Left ventricle myocardium superior (tissue), 1 donor: Measurements from ENCODE around the gene ZNF423. TPM values are rescaled to one million over a fixed set of nuclear protein-coding genes. Genes with fewer than 3 reads are reported as not detected.
A peak's percentile ranks its signal among the peaks of the same experiment; 100 is the strongest.

Experiments
- ATAC-seq: fragments of 200-7000 bp; cut with Tn5 transposase; one replicate; pipeline ENCODE4 v1.9.1; 2020; ENCODE audit warnings: mild to moderate bottlenecking, moderate library complexity
- DNase-seq: peaks from one replicate; pipeline ENCODE4 v3.0.0-alpha.2; 2020
- intact Hi-C: fragments of 100-400 bp; cut with micrococcal nuclease; formaldehyde crosslinking; loops from one replicate; pipeline ENCODE4 v1.11.0; 2022
- total RNA-seq: library from RNA; stranded (reverse); fragmentation: NEBNext Ultra II Directional; extraction: Animal tissue kit (Norgen Biotek cat#: 25700); gene quantifications from one replicate; pipeline ENCODE4 v1.2.1, GENCODE V29; 2021
- donor health status: DM: no; HTN: yes; CAD: no; lungs with severe emphysema.

The ZNF423 gene
- total RNA-seq, 1 donor from 2014 or later, result 7.8 TPM

DNA sequence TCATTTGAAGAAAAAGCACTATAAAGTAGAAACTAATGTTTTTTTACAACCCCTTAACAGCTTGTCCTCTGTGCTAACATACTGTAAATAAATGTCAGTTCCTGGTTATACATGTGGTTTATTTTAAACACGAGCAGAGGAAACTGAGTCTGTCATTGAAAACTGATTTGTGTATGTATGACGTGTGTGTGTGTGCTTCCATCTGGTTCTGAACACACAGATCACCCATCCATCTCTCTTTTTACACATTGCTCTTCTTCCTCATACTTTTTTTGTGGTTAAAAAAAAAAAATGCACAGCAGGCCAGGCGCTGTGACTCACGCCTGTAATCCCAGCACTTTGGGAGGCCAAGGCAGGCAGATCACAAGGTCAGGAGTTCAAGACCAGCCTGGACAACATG lies 49.5 kb downstream of the ZNF423 start:
- intact Hi-C loops, result no loop called here
- ATAC-seq (no peak), DNase-seq (no peak)

DNA sequence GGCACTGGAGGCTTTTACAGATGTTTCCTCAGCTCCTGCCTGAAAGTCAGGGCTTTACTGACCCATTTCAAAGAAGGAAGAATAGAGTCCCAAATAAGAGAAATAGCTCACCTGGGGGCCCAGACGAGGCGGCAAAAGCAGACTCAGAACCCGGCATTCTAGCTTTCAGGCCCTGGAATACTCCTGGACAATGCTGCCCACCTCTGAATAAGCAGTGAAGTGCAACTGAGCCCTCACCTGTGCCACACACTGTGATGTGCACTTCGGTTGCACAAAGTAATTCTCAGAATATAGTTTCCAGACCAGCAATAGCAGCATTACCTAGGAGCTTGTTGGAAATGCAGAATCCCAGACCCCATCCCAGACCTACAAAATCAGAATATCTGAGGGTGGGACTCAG lies 54.6 kb downstream of the ZNF423 start:
- no peak for DNase-seq
- intact Hi-C loops, result no loop called here
- ATAC-seq, result no peak

DNA sequence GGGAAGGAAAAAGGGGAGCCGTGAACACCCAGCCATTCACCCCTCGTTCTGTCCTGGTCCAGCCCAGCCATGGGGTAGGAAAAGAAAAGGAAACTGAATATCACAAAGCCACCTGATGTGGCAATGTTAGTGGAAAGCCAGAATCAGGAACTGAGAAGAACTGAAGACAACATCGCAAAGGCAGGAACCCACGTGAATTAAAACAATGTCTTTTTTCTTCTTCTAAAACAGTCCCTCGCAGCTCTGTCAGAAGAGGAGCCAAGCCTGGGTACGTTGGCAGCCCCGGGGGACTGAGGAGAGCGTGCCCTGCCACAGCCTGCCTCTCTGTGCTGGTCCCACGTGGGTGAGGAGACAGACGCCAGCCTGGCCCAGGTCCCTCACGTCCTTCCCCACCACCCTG lies 55.0 kb downstream of the ZNF423 start:
- no peak for DNase-seq
- no peak for ATAC-seq
- intact Hi-C loops, result no loop called here

DNA sequence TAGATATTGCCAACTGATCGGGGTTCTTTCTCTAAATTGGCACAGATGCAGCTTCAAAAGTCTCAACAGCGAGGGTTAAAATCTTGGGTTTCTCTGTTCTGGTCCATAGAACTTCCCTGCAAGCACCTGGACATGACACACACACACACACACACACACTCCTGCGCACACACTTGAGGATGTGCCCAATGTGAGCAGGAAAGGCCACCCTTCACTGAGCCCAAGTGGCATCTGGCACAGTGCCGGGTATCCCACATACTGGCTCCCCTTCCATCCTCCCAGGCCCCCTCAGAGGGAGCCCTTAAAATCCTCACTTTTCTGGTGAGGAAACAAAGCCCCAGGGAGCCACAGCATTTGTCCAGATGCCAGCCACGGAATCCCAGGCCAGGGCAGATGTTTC lies 55.5 kb downstream of the ZNF423 start:
- intact Hi-C loops, result no loop called here
- no peak for ATAC-seq
- no peak for DNase-seq

DNA sequence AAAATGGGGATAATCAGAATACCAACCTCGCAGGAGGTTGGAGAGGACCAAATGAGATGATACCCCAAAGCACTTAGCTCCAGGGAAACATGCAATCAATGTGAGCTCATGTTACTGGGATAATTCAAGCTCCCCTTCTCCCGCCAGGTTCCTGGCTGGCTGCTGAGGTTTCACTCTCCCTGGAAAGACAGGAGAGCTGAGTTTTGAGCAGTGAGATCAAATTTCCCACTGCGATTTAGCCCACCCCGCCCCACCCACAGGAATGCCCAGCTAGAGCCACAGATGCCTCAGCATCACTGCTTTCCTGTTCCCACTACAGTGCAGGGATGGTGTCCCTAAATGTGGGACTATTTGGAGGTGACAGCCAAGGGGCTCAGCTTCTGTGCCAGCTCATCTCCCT lies 56.7 kb downstream of the ZNF423 start:
- DNase-seq, result no peak
- intact Hi-C loops, result no loop called here
- ATAC-seq, result no peak

DNA sequence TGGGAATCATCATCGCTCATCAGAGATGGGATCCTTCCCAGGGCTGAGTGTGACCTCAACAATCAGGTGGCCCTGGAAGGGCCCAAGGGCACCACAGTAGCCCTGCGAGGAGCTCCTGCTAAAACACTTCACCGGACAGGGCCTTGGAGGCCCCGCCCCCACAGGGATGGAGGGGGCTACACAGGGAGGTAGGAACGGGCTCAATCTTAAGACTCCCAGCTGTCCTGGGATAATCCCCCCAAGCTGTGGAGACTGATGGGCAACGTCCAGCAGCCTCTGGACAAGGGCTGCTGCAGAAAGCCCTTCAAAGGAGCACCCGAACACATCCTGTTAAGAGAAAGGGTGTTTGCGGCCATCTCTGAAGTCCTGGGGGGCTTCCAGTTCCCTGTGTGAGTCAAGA lies 60.4 kb downstream of the ZNF423 start:
- intact Hi-C loops, result no loop called here
- no peak for ATAC-seq
- no peak for DNase-seq

DNA sequence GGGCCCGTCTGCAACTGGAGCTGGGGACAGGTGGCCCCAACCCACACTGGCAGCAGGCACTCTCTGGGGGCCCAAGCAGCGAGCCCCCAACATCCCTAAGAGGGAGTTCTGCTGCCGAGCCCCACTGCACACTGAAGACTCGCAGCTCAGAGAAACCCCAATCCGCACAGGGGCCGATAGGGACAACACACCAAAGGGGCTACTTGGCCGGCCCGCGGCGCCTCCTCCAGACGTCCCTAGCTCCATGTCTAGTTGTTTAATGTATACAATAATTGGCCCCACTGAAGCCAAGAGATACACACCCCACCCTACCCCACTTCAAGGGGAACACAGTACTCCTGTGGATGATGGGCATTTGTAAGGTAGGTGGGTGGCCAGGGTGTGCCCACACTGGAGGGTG lies 62.7 kb downstream of the ZNF423 start:
- DNase-seq (no peak), ATAC-seq (no peak)
- intact Hi-C loops, result no loop called here

DNA sequence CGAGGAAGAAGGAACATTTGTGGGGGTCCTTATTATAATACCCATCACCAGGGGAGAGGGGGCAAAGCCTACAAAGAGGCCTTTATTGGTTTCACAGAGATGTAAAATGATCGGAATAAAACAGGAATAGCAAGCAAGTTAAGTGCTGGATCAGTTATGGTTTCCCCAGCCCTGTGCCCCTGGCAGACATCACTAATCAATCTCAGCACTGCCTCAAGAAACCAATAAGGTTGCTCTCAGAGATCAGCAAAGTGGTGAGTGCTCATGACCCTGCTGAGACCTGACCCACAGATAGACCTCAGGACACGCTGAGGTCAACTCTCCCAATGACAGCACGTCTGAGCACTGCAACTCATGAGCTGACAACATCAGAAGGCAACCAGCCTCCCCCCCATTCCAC lies 66.3 kb downstream of the ZNF423 start:
- intact Hi-C loops, result no loop called here
- no peak for DNase-seq
- ATAC-seq, result no peak

DNA sequence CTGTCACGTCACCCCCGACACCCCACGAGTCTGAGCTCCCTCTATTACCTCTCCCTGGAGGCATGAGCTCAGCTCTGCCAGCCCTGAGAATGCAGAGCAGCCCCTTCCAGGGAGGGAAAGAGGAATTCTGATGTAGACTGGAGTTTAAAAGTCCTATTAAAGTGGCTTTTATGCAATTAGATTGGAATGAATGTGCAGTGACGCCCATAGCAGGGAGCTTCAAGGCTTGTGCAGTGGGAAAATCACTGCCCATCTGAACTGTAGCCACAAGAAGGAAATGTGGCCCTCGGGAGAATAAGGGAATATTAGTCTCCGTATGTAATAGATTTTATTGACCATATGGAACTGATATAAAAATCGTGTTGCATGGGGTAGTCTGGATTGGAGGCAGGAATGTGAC lies 66.9 kb downstream of the ZNF423 start:
- intact Hi-C loops, result no loop called here
- DNase-seq (no peak), ATAC-seq (peak; percentile 40)

DNA sequence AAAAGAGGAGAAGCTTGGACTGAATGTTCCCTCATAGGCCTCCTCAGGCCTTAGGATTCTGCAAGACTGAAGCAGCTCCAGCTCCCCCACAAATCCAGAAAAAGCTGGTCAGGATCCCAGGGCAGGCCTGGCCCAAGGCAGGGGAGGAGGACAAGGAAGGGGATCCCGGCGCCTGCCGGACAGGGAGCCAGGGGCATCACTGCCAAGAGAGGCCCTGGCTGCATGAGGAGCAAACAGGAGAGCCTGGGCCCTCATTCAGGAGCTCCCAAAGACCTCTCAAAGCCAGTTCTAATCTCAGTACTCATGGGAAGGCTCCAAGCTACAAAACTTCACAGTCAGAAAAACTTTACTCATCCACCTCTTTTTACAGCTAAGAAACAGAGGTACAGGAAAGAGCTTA lies 67.3 kb downstream of the ZNF423 start:
- peak; percentile 67 for DNase-seq
- peak; percentile 77 for ATAC-seq
- intact Hi-C loops, result no loop called here

DNA sequence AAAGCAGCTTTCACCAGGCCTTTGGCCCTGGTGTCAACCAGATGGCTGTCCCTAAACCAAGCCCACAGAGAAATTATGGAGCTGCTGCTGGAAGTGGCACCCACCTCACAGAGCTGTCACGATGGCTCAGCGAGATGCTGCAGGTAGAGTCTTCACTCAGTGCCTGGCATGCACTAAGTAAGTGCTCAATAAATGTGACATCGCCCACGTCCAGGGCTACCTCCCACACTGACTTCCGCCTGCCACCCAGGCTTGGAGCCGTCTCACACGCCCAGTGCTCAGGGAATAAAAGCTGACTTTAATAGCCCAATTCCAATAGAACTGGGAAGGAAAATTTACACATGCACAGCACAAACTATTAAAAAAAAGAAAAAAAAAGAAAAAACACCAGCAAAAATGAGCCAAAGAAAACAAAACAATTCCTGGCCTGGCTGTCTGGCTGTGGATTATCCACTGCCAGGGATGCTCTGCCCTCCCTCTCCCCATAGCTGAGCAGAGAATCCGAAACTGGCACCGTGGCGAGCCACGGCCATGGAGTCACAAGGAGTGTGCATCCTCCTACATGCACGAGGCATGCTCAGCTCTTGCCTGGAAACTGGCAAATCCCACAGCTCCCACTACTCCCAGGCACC lies 68.9 kb downstream of the ZNF423 start:
- DNase-seq (no peak), ATAC-seq (no peak)
- intact Hi-C loops, result no loop called here

DNA sequence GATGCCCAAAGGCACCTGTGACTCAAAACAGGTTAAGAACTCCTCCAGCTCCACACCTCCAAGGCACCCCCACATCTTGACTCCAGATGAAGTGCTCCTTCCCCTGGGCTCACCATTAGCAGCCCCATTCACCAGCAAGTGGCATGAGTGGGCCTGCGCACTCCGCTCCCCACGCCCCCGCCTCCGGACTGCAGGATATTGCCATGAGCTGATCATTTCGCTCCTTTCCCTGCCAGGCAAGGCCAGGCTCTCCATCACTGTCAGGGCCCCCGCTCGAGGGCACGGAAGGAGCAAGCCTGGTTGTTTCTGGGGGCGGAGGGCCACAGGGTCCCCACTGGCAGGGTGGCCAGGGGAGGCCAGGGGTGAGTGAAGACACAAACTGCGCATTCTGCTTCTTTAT lies 69.9 kb downstream of the ZNF423 start:
- intact Hi-C loops, result no loop called here
- ATAC-seq (no peak), DNase-seq (no peak)

DNA sequence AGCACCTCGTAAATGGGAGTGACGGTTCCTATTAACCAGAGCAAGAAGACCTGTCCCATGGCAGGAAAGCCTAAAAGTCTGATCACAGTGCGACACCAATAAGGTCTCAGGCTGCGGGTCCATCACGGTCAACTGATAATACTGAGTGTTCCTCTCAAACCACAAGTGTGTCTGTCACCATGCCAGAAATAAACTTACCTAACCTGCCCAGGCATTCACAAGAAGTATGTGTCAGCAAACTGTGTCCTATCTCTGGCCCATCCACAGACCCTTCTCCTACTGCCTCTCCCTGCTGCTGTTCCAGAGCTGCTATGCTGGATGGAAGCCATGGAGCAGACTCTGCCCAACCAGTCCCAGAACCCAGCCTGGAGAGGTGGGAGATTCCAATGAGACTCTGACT lies 73.5 kb downstream of the ZNF423 start:
- DNase-seq (no peak), ATAC-seq (peak; percentile 86)
- intact Hi-C loops, result no loop called here

DNA sequence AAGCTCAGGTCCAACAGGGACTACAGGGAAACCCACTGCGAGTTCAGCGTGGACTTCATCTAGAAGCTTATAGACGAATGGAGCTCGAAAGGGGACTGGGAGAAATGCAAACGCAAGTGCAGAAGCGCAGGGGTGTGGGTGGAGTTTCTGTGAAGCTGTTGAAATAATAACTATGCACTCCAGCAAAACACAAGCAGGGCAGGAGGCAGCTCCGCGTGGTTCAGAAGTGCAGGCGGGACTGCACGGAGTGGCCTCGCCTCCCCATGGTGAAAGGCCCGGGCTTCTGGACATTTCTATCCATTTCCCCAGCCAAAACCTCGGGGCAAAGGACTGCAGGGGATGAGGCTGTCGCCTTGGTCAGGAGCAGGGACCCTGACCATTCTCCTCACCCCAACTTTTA lies 74.5 kb downstream of the ZNF423 start:
- no peak for DNase-seq
- peak; percentile 45 for ATAC-seq
- intact Hi-C loops, result no loop called here

DNA sequence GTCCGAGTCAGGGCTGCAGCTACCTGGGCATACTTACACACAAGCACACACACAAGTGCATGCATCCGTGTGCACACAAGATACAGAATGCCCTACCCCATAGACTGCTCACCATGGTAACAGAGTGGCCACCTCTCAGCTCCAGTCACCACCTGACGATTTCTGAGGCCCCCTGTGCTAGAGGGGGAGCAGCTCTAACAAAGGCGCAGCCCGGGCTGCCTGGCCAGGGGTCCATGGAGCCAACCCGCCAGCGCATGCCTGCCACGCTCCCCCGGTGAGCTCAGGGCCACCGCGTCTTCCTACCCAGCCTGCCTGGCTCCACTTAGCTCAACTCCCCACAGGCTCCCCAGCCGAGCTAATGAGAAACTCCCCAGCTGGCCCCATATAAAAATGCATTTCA lies 75.5 kb downstream of the ZNF423 start:
- ATAC-seq (no peak), DNase-seq (no peak)
- intact Hi-C loops, result no loop called here

DNA sequence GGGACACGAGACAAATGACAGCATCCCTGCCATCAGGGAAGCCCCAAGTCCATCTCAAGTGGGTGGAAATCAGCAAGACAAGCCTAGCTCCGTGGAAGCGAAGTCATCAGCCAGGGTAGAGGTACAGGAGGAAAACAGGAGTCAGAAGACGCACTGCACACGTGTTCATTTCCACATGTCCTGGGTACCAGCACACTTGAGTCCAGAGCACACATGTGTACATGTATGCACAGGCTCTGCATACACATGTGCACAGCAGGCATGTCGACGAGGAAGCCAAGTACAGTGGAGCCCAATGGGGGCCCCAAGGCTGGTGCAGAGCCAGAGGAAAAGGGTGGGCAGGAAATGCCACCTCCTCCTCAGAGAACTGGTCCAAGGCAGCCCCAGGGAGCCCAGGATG lies 75.9 kb downstream of the ZNF423 start:
- DNase-seq (no peak), ATAC-seq (no peak)
- intact Hi-C loops, result no loop called here

DNA sequence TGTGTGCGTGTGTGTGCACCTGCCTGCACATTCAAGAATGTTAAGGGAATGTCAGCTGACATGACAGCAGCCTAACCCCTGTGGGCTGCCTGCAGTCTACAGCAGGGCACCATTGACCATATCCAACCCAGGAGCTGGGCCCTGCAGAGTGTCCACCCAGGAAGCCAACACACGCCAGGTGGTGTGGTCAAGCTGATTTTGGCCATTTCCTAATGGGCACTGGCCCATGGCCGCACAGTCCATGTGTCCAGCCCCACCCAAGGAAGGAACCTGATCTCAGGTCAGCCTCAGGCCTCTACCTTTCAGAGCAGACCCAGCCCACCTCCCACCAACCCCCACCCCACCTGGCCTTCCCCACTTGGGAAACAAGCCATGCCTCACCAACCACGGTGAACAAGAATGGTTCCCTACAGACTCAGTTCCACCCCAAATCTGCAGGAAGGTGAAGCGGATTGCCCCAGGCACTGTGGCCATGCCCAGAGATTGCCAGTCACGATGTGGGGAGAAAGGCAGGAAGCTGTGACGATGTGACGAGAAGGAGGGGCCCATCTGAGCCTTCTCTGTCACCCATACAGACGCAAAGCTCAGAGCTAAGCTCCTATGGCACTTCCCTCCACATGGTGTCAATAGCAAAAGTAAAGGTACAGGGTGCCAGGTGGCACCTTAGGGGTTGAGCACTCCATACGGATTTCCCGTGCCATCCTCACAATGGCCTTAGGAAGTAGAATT lies 77.5 kb downstream of the ZNF423 start:
- no peak for DNase-seq
- intact Hi-C loops, result no loop called here
- no peak for ATAC-seq

DNA sequence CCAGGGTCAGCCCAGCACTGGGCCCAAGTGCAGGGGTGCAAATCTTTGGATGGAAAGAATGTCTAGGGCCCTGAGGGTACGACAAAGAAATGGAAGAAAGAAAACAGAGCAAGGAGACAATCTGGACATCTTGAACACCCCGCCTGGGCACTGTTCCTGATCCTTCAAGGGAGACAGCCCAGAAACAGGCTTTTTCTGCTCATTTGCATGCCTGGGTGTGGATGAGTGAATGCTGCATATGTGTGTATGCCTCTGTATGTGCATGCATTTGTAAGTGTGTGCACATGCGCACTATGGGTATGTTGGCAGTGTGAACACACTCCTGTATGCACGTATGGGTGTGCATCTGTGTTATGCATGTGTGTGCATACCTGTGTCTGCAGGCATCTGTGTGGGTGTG lies 79.2 kb downstream of the ZNF423 start:
- intact Hi-C loops, result no loop called here
- ATAC-seq (no peak), DNase-seq (no peak)

DNA sequence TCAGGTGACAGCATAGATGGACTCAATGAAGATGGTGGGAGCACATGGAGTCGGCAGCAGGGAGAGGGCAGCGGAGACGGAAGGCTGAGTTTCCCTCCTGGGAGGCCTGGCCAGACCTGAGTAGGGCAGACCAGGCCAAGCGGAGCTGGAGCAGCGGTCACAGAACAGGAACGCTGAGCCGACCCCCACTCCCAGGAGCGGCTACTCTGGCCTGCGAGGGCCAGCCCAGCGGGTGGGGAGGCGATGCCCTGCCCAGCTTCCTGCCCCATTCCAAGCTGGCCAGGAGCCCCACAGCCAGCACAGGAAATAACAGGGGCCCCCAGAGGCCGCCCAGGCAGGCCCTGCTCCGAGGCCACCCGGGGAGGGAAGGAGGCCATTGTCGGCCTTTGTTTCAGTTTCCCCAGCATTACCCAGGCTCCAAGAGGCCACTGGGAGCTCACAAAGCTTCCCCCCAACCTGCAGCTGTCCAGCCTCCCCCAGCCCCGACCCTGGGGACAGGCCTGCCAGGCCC lies 79.8 kb downstream of the ZNF423 start:
- DNase-seq (peak; percentile 60), ATAC-seq (peak; percentile 81)
- intact Hi-C loops, result no loop called here

DNA sequence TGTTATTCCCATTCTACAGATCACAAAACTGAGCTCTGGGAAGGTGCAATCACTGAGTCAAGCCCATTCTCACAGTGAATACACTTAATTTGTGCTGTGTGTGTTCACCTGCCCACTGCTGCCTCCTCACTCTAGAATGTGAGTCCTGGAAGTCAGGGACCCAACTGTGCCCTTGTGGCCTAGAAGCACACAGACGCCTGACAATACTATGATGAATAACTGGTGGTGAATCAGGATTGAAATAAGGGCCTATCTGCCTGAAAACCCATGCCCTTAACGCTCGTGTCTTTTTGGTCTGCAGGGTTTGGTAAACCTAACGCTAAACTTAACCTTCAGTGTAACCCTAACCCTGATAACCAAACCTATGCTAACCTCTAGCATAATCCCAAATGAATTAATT lies 80.3 kb downstream of the ZNF423 start:
- ATAC-seq (no peak), DNase-seq (no peak)
- intact Hi-C loops, result no loop called here

DNA sequence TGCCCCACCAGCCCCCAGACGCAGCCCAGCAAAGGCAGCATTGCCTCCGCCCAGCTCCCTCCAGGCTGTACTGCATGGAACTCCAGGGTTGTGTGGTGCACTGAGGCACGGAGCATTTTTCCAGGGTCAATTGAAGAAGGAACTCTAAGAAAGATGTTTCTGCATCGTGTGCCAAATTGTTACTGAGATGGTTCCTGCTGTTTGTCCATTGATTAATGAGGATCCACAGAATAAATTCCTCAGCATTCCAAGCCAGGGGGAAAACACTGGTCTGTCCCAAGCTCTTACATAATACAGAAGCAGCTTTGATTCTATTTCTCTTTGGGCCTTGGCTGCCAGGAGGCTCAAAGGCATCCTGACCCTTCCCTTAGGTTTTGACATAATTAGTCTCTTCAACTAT lies 80.9 kb downstream of the ZNF423 start:
- DNase-seq (no peak), ATAC-seq (no peak)
- intact Hi-C loops, result no loop called here
